Activated naive CD4-positive, alpha-beta T cell treated with anti-CD3 and anti-CD28 coated beads, Interleukin-2, amount 50 U/mL, for 16 hours (primary cell): ENCODE data around the gene SUV39H1.
A peak's percentile ranks its signal among the peaks of the same experiment; 100 is the strongest.

Experiments used
- DNase-seq: peaks from one replicate; pipeline ENCODE4 v3.0.0-alpha.2; 2020

Gene SUV39H1

DNA sequence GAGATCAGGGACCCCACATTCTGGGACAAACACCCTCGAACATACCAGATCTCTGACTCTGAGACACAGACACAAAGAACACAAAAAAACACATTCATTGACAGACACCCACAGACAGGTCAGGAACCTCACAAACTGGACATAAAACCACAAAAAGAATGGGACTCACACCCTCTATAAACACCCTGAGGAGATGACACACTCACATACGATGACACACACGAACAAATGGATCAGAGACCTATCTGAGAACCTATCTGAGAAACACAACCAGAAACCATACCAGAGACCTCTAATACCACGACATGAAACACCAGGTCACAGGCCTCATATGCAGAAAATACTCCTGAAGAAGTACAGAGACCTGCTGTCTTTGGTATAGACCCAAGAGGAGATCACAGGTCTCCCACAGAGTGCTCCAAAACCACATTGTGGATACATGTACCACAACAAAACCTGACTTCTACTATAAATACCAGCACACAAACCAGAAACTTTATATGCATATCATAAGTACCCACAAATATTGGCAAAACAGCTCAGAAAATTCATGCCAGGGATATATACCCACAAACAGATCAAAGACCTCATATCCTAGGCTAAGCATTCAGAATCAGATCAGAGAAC is 19.5 kb downstream of the SUV39H1 start:
- no peak for DNase-seq

DNA sequence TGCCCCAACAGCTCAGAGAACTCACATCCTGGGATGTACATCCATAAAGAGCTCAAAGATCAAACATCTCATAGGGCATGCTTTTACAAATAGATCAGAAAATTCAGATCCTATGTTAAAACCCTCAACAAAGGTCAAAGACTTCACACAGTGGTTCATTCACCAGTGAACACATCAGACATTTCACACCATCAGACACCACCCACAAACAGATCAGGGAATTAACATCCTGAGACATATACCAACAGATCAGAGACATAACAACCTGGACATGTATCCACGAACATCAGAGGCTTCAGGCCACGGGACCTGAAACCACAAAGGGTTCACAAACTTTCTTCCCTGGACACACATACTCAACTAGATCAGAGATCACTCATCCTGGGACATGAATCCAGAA is 23.4 kb downstream of the SUV39H1 start:
- no peak for DNase-seq

DNA sequence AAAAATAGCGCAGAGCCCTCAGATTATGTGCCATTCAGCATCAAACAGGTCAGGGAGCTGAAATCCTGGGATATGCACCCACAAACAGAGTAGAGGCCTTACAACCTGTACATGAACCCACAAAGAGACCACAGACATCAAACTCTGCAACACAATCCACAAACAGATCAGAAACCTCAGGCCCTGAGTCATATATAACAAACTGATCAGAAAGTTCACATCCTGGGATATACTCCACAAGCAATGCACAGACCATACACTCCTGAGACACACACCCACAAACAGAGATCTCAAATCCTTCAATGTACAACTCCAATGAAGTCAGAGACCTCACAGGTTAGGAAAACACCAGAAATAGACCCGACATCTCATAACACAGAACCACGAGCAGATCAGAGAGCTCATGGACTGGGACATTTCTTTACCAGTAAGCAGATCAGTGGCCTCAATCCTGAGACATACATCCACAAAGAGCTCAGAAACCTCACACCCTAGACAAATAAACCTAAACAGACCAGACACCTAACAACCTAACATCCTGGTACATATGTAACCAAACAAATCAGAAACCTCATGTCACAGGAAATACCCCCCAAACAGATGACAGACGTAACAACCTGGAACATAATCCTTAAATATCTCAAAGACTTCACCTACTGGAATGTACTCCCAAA is 24.2 kb downstream of the SUV39H1 start:
- DNase-seq = no peak

DNA sequence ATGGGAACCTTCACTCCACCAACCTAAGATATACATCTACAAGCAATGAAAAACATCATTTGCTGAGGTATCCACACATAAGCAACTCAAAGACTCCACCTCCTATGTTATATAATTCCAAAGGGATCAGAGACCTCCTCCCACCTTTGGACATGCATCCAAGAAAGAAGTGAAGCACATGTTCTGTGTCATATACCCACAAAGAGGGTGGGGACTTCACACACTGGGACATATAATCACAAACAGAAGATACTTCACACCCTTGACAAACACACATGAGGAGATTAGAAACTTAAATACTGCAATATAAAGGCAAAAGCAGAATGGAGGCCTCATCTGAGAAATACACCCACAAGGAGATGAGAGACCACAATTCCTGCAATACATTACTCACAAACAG is 25.4 kb downstream of the SUV39H1 start:
- DNase-seq = no peak

DNA sequence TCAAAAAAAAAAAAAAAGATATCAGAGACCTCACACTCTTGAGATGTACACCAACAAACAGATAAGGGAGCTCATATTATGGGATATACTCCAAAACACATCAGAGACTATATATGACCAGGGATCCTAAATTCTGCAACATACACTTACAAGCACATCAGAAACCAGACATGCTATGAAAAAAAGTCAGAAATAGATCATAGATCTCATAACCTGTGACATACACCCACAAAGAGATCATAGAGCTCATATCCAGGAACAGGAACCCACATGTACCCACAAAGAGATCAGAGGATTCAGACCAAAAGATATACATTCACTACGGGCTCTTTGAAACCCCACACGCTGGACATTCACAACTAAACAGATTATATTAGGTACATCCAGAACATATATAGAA is 30.1 kb downstream of the SUV39H1 start:
- DNase-seq = no peak

DNA sequence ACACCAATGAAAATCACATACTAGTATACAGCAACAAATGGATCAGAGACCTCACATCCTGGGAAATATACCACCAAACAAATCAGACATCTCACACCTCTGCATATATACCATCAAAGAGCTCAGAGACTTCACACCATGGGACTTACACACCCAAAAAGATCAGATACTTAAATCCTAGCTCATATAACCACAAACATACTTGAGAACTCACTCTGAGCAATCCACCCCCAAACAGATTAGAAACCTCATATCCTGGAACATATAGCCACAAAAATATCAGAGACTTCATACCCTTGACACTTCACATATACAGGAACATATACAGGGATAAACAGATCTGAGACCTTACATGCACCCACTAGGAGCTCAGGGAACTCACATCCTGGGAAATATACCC is 32.1 kb downstream of the SUV39H1 start:
- no peak for DNase-seq

DNA sequence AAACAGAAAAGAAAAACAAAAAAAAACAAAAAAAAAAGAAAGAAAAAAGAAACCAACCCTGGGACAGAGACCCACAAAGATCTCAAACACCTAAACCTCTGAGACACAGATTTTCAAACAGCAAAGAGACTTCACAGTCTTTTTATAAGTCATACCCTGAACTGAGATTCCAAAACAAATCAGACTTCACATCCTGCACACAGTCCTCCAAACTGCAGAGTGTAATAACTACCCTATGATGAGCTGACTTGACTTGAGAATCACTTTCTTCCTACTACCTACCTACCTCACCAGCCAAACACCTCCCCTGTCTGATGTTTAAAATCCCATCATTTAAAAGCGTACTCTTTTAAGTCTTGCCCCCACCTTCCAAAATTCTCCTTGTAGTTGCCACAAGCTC is 39.8 kb downstream of the SUV39H1 start:
- no peak for DNase-seq

DNA sequence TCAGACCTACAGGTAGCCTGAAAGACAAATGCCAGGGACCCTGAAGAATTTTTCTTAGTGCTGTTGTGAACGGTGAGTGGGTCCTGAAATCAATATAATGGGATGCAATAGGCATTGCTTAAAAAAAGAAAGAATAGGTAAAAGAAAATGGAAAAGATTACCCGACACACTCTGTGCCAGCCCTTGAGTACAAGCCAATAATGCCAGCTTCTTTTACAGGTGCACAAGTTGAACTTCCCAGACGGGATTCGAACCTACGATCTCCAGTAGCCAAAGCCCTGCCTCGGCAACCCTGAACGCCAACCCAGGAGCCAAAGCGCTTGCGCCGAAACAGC is 40.3 kb downstream of the SUV39H1 start:
- DNase-seq = no peak

DNA sequence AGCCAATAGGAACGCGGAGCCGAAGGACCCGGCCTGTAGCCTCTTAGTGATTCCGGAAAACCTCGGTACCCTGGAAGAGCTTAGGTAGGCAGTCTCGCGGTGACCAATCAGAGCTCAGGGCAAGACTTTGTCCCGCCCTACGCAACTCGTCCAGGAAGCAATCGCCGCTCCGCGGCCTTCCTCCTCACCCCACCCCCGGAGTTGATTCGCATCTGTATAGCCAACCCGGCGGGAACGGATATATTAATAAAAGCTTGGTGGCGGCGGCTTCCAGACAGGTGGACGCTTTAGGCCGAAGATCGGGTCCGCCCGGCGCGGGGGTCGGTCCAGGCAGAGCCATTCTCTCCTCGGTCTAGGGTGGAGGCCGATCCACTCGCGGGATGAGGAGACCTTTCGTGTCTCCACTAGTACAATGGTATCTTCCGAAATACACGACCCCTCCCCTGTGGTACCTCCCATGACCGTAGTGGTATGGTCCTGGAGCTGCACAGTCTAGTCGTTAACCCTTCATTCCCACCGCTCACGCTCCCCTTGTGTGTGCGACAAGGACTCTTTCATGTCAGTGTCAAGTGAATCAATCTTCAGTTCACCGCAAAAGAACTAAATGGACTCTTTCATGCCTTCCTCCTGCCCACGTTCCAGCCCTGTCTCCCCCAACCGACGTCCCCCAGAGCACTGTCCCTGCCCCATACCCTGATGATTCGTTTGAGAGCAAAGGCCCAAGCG is 40.8 kb downstream of the SUV39H1 start:
- DNase-seq = peak; percentile 86

DNA sequence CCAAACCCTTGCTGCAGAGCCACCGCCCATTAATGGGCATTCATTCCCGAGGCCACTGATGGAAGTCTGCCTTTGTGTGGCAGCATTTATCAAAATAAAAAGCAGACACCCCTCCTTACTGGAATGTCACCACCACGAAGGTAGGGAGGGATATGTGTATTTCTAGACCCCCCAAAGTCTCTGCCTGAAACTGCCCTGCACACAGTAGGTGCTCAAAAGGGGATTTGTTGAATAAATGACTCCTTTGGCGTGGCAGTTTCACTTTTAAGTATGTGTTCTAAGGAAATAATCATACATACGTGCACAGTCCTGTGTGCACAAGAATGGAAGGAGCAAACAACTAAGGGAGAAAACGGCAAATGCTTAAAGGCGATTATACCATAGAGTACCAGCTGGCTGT is 41.4 kb downstream of the SUV39H1 start:
- DNase-seq = no peak

DNA sequence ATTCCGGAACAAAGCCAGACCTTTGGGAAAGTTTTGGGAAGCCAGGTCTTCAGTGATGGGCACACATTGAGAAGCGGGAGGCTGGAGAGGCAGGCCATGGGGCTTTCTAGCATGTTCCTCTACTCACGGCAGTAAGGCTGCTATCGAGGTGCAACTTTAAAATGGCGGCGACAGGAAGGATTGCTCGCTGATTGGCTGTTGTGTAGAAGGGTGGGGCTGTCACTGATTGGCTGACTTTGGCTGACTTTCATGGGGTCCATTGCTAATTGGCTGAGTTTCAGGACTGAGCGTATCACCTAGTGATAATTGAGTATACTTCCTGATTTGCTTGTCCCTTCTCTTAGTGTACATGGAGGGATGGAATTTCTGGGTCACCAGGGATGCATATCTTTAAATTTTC is 45.3 kb downstream of the SUV39H1 start:
- DNase-seq = no peak

DNA sequence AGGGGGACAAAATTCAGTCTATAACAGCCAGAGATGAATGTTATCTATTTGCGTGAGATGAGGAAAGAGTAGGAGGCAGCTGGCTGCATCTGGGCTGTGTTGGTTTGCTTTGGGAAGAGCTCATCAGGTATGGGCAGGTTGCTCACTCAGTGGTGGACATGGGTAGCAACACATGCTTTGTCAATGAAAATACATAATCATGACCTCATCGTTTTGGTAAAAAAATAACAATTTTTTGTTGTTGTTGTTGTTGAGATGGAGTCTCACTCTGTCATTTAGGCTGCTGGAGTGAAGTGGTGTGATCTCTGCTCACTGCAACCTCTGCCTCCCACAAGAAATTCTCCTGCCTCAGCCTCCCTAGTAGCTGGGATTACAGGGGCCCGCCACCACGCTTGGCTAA is 48.7 kb downstream of the SUV39H1 start:
- DNase-seq = no peak

DNA sequence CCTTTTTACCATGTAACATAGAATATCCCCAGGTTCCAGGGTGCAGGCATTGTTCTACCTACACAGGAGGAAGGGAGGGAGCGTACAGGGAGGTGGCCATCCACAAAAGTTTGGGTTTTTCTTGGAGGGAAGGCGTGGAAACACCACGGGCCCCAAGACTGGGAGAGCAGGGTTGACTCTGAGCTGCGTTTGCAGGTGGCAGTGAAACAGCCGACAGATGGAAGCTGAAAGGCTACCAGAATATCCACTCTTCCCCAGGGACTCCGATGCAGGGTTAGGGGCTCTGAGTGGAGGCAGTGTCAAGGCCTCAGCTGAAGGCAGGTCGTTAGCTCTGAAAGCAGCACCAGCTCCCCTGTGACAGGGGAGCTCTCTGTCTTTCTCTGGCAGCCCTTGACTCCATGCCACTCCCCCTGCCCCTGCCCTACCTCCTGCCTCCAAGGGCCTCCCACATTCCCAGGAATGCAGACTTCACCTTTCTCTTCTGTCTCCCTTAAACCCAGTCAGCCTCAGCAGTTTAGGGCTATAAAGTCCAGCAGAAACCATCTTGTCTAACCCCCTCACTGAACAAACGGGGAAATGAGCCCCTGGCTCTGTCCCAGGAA is 51.0 kb downstream of the SUV39H1 start:
- no peak for DNase-seq

DNA sequence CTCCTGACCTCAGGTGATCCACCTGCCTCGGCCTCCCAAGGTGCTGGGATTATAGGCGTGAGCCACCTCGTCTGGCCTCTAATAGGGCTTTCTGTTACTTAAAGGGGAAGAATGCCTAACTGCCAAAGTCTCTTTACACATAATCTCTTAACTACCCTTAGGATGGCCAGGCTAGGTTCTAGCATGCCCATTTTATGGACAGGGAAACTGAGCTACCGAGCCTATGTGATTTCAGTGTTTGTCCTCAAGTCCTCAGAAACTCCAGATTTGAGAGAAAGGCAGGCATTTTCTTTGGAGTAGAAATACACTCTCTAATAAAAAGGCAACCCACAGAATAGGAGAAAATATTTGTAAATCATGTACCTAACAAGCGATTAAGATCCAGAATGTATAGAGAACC is 52.6 kb downstream of the SUV39H1 start:
- DNase-seq = no peak

DNA sequence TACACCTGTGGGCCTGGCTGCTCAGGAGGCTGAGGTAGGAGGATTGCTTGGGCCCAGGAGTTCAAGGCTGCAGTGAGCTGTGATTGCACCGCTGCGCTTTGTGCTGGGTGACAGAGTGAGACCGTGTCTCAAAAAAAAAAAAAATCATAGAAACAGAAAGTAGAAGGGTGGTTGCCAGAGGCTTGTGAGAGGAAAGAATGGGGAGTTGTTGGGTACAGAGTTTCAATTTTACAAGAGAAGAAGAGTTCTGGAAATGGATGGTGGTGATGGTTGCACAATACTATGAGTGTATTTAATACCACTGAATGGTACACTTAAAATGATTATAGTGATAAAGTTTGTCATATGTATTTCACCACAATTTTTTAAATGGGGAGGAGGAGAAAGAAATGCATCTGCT is 54.8 kb downstream of the SUV39H1 start:
- DNase-seq = peak; percentile 11

DNA sequence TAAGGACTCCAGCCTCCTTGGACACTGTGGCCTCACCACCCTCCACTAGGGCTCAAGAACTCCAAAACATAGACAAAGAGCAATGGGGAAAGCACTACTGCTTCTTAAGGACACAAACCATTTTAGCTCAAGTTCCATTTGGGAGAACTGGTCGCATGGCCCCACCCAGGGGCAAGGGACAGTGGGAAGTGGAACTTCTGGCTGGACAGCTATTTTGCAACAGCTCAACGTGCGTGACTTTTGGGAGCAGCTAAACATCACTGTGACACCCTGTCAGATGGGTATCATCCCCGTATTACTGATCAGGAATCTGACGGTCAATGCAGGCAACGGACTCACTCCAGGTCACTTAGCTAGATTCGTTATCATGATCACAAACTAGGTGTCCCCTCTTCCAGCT is 56.0 kb downstream of the SUV39H1 start:
- DNase-seq = no peak

DNA sequence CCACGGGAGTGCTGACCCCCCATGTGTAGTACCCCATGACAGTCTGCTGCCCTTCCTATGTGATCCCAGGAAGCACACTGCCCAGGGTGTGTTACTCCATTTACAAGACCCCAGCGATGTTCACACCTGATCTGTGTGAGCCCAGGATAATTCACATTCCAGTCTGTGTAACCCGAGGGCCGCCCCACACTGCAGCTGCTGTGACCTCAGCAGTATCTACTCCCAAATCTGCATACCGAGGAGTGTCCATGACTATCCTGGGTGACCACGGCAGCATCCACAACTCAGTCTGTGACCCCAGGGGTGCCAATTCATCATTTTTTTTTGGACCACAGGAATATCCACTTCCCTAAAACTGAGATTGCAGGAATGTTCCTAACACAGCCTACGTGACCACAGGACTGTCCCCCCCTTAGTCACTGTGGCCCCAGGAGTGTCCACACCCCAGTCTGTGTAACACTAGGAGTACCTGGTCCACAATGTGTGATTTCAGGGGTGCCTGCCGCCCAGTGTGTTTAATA is 57.2 kb downstream of the SUV39H1 start:
- DNase-seq = no peak

DNA sequence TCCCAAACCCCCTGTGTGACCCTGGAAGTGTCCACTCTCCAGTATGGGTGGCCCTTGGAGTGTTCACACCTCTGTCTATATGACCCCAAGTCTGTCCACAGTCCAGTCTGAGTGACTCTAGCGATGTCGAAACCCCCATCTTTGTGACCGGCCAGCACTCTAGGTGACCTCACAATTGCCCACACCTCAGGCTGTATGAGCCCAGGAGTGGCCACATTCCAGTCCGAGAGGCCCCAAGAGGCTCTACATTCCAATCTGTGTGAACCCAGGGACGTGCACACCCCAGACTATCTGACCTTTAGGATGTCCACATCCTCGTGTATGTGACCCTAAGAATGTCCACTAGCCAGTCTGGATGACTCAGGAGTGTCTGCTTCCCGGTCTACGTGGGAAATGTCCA is 57.7 kb downstream of the SUV39H1 start:
- no peak for DNase-seq
